Measurements from ENCODE around the gene OTOS.

The OTOS gene

DNA sequence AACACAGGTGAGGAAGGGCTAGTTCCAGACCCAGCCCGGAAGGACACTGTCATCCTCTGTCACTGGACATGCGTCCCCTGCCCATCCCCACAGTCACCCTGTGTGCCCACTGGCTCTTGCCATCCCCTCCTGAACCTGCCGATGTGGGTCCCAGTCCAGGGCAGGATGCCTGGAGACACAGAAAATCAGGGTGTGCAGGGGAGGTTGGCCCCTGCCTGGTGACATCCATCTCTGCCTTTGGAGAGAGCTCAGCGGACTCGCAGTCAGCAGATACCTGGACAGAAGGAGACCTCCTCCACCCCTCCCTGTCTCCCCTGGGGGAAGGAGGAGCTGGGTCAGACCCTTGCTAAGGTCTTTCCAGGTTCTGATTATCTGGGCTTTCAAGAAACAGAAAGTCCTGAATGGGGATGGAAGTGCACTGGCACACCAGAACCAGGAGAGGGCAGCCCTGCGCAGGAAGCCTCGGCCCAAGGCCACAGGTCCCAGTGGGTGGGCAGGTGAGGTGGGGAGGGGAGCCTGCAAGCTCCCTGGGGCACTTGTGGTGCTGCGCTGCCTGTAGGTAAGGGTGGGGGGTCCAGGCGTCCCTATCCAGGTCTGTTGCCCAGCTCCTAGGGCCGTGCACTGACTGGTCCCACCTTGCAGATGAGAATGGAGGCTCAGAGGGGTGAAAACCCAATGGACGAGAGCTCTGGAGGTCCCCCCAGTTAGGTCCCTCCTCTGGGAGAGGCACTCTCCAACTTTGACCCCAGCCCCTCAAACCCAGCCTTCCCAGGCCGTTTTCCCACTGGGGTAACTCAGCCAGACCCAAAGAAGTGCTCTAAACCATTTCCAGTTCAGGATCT, 9.7 kb upstream of the OTOS start:
- H3K4me3 Mint-ChIP-seq, result no peak overlapping the region
- no peaks in the 10 kb centered on the region for H3K36me3 Mint-ChIP-seq (ENCODE audit: low read depth)
- no peaks in the 10 kb centered on the region for H3K4me1 Mint-ChIP-seq (ENCODE audit: low read depth)
- peaks cover 10% of the 10 kb centered on the region for H3K9me3 Mint-ChIP-seq
- H3K27me3 Mint-ChIP-seq (ENCODE audit: low read depth), result no peaks in the 10 kb centered on the region
- no peak for DNase-seq (ENCODE audit: low spot score)
- no peak overlapping the region for H3K27ac Mint-ChIP-seq

GRCh38 chr2:240147911-240148587, 7.6 kb upstream of the OTOS start:
- Mint-ChIP-seq H3K4me1 (ENCODE audit: low read depth) (no peaks in the 10 kb centered on the region), H3K27ac (no peak overlapping the region), H3K9me3 (peaks cover 10% of the 10 kb centered on the region), H3K4me3 (no peak overlapping the region), H3K36me3 (ENCODE audit: low read depth) (no peaks in the 10 kb centered on the region), H3K27me3 (ENCODE audit: low read depth) (no peaks in the 10 kb centered on the region)
- DNase-seq (ENCODE audit: low spot score), result no peak

DNA sequence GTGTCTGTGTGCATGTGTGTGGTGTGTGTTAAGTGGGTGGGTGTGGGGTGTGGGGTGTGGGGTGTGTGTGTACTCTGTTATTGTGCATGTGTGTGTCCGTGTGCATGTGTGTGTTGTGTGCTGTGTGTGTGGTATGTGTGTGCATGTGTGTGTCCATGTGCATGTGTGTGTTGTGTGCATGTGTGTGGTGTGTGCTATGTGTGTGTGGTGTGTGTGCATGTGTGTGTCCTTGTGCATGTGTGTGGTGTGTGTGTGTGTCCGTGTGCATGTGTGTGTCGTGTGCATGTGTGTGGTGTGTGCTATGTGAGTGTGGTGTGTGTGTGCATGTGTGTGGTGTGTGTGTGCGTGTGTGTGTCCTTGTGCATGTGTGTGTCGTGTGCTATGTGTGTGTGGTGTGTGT, 6.9 kb upstream of the OTOS start:
- H3K4me3 Mint-ChIP-seq, result no peak overlapping the region
- no peaks in the 10 kb centered on the region for H3K27me3 Mint-ChIP-seq (ENCODE audit: low read depth)
- no peaks in the 10 kb centered on the region for H3K36me3 Mint-ChIP-seq (ENCODE audit: low read depth)
- peaks cover 10% of the 10 kb centered on the region for H3K9me3 Mint-ChIP-seq
- no peak for DNase-seq (ENCODE audit: low spot score)
- no peaks in the 10 kb centered on the region for H3K4me1 Mint-ChIP-seq (ENCODE audit: low read depth)
- H3K27ac Mint-ChIP-seq, result no peak overlapping the region

DNA sequence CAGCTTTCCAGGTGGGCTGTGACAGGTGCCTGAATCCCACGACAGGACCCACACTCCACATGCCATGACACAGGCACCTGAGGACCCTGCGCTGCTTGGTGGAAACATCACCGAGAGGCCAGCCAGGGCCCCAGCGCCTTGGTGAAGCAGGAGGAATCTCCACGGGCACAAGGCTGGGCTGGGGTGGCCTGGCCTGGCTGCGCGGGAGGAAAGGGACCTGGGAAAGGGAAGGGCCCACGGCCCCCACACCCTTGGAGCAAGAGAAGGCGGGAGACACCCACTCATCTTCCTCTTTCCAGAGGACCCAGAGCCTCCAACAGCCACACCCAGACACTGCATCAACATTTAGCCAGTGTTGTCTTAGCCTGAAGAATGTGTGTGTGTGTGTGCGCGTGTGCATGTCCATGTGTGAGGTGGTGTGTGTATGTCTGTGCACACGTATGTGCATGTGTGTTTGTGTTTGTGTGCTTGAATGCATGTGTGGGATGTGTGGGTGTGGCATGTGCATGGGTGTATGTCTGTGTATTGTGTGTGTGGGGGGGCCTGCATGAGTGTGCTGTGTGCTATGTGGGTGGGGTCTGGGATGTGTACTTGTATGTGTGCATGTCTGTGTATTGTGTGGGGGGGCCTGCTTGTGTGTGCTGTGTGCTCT, 6.3 kb upstream of the OTOS start:
- Mint-ChIP-seq H3K27ac (no peak overlapping the region), H3K36me3 (ENCODE audit: low read depth) (no peaks in the 10 kb centered on the region), H3K4me1 (ENCODE audit: low read depth) (no peaks in the 10 kb centered on the region), H3K9me3 (peaks cover 10% of the 10 kb centered on the region), H3K4me3 (no peak overlapping the region), H3K27me3 (ENCODE audit: low read depth) (no peaks in the 10 kb centered on the region)
- no peak for DNase-seq (ENCODE audit: low spot score)

DNA sequence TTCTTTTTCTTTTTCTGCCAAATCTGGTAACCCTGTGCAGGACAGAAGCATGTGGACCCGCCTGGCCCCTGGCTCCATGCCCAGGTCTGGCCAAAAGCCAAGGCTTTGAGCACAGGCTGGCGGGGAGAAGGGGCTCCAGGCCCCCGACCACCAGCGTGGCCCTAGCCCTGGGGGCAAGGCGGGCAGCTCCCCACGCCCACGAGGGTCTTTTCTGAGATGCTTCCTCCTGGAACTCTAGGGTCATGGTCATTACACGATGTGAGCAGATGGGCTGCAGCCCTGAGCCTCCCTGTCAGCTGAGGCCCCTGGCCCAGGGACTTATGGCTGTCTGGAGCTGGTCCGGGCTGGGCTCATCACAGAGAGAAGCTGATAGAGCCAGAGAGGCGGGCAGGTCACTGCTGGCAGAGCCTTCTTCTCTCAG, 5.7 kb upstream of the OTOS start:
- H3K4me1 Mint-ChIP-seq (ENCODE audit: low read depth), result no peaks in the 10 kb centered on the region
- H3K9me3 Mint-ChIP-seq, result peaks cover 10% of the 10 kb centered on the region
- DNase-seq (ENCODE audit: low spot score), result no peak
- H3K27me3 Mint-ChIP-seq (ENCODE audit: low read depth), result no peaks in the 10 kb centered on the region
- H3K27ac Mint-ChIP-seq, result no peak overlapping the region
- H3K4me3 Mint-ChIP-seq, result no peak overlapping the region
- no peaks in the 10 kb centered on the region for H3K36me3 Mint-ChIP-seq (ENCODE audit: low read depth)

GRCh38 chr2:240145461-240145860, 5.0 kb upstream of the OTOS start:
- H3K27ac Mint-ChIP-seq, result no peak overlapping the region

GRCh38 chr2:240144649-240145261, 4.3 kb upstream of the OTOS start:
- H3K27ac Mint-ChIP-seq, result no peak overlapping the region
- H3K36me3 Mint-ChIP-seq (ENCODE audit: low read depth), result no peaks in the 10 kb centered on the region
- DNase-seq (ENCODE audit: low spot score), result no peak
- peaks cover 10% of the 10 kb centered on the region for H3K9me3 Mint-ChIP-seq
- no peak overlapping the region for H3K4me3 Mint-ChIP-seq
- no peaks in the 10 kb centered on the region for H3K4me1 Mint-ChIP-seq (ENCODE audit: low read depth)
- no peaks in the 10 kb centered on the region for H3K27me3 Mint-ChIP-seq (ENCODE audit: low read depth)

More at GRCh38 chr2:240145461-240145860, 5.0 kb upstream of the OTOS start:
- DNase-seq (ENCODE audit: low spot score), result no peak
- Mint-ChIP-seq H3K4me1 (ENCODE audit: low read depth) (no peaks in the 10 kb centered on the region), H3K9me3 (peaks cover 10% of the 10 kb centered on the region), H3K36me3 (ENCODE audit: low read depth) (no peaks in the 10 kb centered on the region), H3K4me3 (no peak overlapping the region), H3K27me3 (ENCODE audit: low read depth) (no peaks in the 10 kb centered on the region)

DNA sequence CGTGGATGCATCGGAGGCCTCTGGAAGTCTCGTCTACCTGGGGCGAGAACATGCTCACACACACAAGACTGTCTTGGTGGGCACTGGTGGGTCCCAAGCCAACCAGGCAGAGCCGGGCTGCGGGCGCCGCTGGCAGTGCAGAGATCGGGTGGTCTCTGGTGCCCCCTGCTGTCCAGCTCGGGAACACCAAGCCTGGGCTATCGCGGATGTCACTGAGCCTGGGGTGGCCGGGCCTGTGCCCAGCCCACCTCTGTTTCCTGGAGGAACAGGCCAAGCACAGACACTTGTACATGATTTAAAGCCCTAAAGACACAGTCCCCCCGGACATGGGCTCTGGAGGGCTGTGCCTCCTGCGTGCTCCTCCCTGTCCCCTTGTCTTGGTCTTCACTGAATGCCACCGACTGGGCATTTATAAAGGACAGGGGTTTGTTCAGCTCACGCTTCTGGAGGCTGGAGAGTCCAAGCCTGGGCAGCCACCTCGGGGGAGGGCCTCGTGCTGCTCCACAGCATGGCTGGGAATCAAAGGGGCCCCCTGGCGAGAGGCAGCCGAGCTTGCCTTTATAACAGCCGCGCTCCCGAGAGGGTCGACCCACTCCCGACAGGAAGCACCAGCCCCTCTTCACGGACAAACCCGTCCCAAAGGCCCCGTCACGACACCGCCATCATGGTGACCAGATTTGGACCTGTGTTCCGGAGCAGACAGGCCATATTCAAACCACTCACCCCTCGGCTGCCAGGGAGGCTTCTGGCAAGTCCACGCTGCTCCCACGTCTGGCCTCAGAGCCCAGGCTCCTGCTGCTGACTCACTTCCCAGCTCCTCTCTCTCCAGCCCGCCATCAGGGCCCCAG, 3.6 kb upstream of the OTOS start:
- peak; percentile 58 for DNase-seq (ENCODE audit: low spot score)
- H3K4me3 Mint-ChIP-seq, result no peak overlapping the region
- H3K9me3 Mint-ChIP-seq, result peaks cover 10% of the 10 kb centered on the region
- H3K4me1 Mint-ChIP-seq (ENCODE audit: low read depth), result no peaks in the 10 kb centered on the region
- H3K36me3 Mint-ChIP-seq (ENCODE audit: low read depth), result no peaks in the 10 kb centered on the region
- no peaks in the 10 kb centered on the region for H3K27me3 Mint-ChIP-seq (ENCODE audit: low read depth)
- no peak overlapping the region for H3K27ac Mint-ChIP-seq

GRCh38 chr2:240143276-240143675, 2.8 kb upstream of the OTOS start:
- no peak overlapping the region for H3K27ac Mint-ChIP-seq
- peaks cover 10% of the 10 kb centered on the region for H3K9me3 Mint-ChIP-seq
- no peaks in the 10 kb centered on the region for H3K4me1 Mint-ChIP-seq (ENCODE audit: low read depth)
- no peaks in the 10 kb centered on the region for H3K36me3 Mint-ChIP-seq (ENCODE audit: low read depth)
- no peak overlapping the region for H3K4me3 Mint-ChIP-seq
- H3K27me3 Mint-ChIP-seq (ENCODE audit: low read depth), result no peaks in the 10 kb centered on the region
- no peak for DNase-seq (ENCODE audit: low spot score)

- no peaks in the 10 kb centered on the region for H3K4me1 Mint-ChIP-seq (ENCODE audit: low read depth)
- H3K36me3 Mint-ChIP-seq (ENCODE audit: low read depth), result no peaks in the 10 kb centered on the region
- H3K4me3 Mint-ChIP-seq, result no peak overlapping the region
- no peaks in the 10 kb centered on the region for H3K27me3 Mint-ChIP-seq (ENCODE audit: low read depth)
- no peak for DNase-seq (ENCODE audit: low spot score)
- no peak overlapping the region for H3K27ac Mint-ChIP-seq
- H3K9me3 Mint-ChIP-seq, result peaks cover 9% of the 10 kb centered on the region
These were observed 2.4 kb upstream of the OTOS start for GRCh38 chr2:240142859-240143258.

DNA sequence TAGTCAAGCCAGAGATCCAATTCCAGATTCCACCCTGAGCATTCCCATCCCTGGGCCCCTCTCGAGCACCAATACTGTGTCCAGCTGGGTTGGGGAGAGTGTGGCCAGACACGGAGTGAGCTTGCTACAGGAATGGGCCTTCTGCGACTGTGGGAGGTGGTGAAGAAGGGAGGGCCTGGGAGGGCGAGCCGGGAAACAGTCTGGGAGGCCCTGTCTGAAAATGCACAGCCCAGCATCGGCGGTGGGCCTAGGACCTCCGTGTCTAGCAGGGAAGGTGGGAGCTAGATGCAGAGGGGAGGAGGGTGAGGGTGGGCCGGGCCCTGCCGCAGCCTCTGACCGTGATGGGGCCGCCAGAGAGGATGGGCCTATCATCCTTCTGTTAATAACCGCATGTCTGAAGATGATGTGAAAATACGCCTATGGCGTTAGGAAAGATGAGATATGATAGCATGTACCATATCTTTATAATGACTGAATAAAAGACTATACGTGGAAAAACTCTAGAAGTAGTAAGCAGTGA, 1.9 kb upstream of the OTOS start:
- no peak overlapping the region for H3K27ac Mint-ChIP-seq
- no peaks in the 10 kb centered on the region for H3K27me3 Mint-ChIP-seq (ENCODE audit: low read depth)
- H3K4me1 Mint-ChIP-seq (ENCODE audit: low read depth), result no peaks in the 10 kb centered on the region
- no peak overlapping the region for H3K4me3 Mint-ChIP-seq
- H3K36me3 Mint-ChIP-seq (ENCODE audit: low read depth), result no peaks in the 10 kb centered on the region
- DNase-seq (ENCODE audit: low spot score), result no peak
- peaks cover 4% of the 10 kb centered on the region for H3K9me3 Mint-ChIP-seq

GRCh38 chr2:240141736-240142135, 1.3 kb upstream of the OTOS start:
- Mint-ChIP-seq H3K4me3 (no peak overlapping the region), H3K27me3 (ENCODE audit: low read depth) (no peaks in the 10 kb centered on the region), H3K27ac (no peak overlapping the region), H3K36me3 (ENCODE audit: low read depth) (no peaks in the 10 kb centered on the region), H3K9me3 (no peaks in the 10 kb centered on the region), H3K4me1 (ENCODE audit: low read depth) (peaks cover 5% of the 10 kb centered on the region)
- no peak for DNase-seq (ENCODE audit: low spot score)

DNA sequence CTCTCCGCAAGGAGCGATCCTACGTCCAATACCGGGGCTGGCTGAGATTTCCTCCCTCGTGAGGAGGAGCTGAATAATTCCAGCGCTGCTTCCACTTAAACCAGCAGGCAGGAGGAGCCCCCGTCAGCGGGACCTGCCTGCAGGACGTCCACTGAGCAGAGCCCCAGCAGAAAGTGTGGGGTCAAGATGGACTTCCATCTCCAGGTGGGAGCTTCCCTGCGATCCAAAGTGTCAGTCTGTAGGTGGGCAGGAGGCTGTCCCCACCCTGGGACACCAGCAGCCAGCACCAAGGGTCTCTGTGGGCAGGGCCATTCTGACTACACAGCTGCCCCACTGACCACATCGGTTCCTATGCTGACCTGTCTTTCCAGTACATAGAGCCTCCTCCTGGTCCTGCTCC, 462 bp upstream of the OTOS start:
- Mint-ChIP-seq H3K27me3 (ENCODE audit: low read depth) (no peaks in the 10 kb centered on the region), H3K27ac (no peak overlapping the region), H3K9me3 (no peaks in the 10 kb centered on the region), H3K4me1 (ENCODE audit: low read depth) (peaks cover 5% of the 10 kb centered on the region), H3K36me3 (ENCODE audit: low read depth) (no peaks in the 10 kb centered on the region), H3K4me3 (no peak overlapping the region)
- no peak for DNase-seq (ENCODE audit: low spot score)
